Activated naive CD4-positive, alpha-beta T cell treated with anti-CD3 and anti-CD28 coated beads, Interleukin-2, amount 50 U/mL, for 24 hours (primary cell): Measurements from ENCODE around the gene FICD.
"Not testable (repeated sequence)": the region's sequence is repeated elsewhere in the genome, so short reads cannot be mapped to it uniquely, and the experiment has no call there.

Experiments used
- H3K27ac Mint-ChIP-seq: one replicate; pipeline ENCODE4 v1.8.0; 2021; ENCODE audit warnings: mild to moderate bottlenecking, mixed read lengths
- H3K27me3 Mint-ChIP-seq: one replicate; pipeline ENCODE4 v1.8.0; 2021; ENCODE audit warnings: mixed read lengths
- H3K36me3 Mint-ChIP-seq: one replicate; pipeline ENCODE4 v1.8.0; 2021; ENCODE audit warnings: mixed read lengths
- H3K4me1 Mint-ChIP-seq: one replicate; pipeline ENCODE4 v1.8.0; 2021; ENCODE audit warnings: mixed read lengths
- H3K4me3 Mint-ChIP-seq: one replicate; pipeline ENCODE4 v1.8.0; 2021; ENCODE audit warnings: mild to moderate bottlenecking, mixed read lengths
- H3K9me3 Mint-ChIP-seq: one replicate; pipeline ENCODE4 v1.8.0; 2021; ENCODE audit warnings: mixed read lengths

Gene FICD

DNA sequence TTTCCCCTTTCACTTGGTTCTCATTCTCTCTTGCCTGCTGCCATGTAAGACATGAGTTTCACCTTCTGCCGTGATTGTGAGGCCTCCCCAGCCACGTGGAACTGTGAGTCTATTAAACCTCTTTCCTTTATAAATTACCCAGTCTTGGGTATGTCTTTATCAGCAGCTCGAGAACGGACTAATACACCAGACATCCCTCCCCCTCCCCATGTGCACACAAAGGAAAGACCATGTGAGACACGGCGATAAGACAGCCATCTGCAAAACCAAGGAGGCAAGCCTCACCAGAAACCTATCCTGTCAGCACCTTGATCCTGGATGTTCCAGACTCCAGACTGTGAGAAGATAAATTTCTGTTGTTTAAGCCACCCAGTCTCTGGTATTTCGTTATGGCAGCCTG lies 29.7 kb upstream of the FICD start:
- H3K9me3 Mint-ChIP-seq, H3K4me1 Mint-ChIP-seq, H3K27ac Mint-ChIP-seq, H3K4me3 Mint-ChIP-seq, H3K36me3 Mint-ChIP-seq: not testable (repeated sequence)
- H3K27me3 Mint-ChIP-seq = peaks cover 32% of the 10 kb centered on the region

DNA sequence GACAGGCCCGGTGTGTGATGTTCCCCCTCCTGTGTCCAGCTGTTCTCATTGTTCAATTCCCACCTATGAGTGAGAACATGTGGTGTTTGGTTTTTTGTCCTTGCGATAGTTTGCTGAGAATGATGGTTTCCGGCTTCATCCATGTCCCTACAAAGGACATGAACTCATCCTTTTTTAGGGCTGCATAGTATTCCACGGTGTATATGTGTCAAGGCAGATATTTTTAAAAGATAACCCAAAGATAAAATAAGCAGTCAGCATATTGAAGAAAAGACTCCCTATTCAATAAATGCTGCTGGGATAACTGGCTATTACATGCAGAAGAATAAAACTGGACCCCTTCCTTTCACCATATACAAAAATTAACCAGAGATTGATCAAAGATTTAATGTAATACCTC lies 28.0 kb upstream of the FICD start:
- not testable (repeated sequence) for H3K36me3 Mint-ChIP-seq, H3K4me1 Mint-ChIP-seq, H3K4me3 Mint-ChIP-seq, H3K27ac Mint-ChIP-seq, H3K9me3 Mint-ChIP-seq
- H3K27me3 Mint-ChIP-seq = peaks cover 26% of the 10 kb centered on the region

DNA sequence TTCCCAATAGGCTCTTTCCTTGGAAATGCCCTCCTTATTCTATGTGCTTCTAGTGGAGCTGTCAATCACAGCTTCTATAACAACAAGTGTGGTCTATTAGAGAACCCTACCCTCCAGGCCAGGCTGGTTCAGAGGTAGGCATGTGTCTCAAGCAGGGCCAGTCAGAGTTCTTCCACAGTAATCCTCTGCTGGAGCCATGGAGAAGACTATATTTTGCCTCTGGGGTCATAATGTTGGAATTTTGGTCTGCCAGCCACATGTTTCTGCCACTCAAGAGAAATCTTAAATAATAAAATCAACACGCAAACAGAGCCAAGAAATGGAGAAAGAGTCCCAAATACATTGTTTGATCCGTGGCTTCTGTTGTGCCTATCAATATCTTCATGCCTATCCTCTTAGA lies 23.8 kb upstream of the FICD start:
- peaks cover 37% of the 10 kb centered on the region for H3K27me3 Mint-ChIP-seq
- H3K9me3 Mint-ChIP-seq = peaks cover 5% of the 10 kb centered on the region
- H3K27ac Mint-ChIP-seq = no peak overlapping the region
- no peaks in the 10 kb centered on the region for H3K4me1 Mint-ChIP-seq
- no peak overlapping the region for H3K4me3 Mint-ChIP-seq
- peaks cover 4% of the 10 kb centered on the region for H3K36me3 Mint-ChIP-seq

DNA sequence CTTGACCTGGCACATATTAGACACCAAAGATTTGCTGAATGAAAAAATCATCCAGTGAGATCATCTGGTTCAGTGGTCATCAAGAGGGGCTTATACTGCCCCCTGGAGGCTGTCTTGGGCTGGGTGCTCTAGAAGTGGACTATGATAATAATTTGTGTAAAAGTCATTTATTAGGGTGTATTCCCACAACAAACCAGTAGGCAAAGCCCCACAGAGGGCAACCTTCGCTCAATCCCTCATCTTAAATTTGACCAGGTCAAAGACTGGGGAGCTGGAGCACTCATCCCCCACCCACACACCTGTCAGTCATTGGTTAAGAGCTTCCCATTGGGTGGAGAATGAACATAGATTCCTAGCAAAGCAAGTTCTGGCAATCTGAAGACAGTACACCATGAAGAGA lies 20.0 kb upstream of the FICD start:
- no peaks in the 10 kb centered on the region for H3K36me3 Mint-ChIP-seq
- H3K27ac Mint-ChIP-seq = no peak overlapping the region
- H3K4me3 Mint-ChIP-seq = no peak overlapping the region
- no peaks in the 10 kb centered on the region for H3K4me1 Mint-ChIP-seq
- peaks cover 27% of the 10 kb centered on the region for H3K27me3 Mint-ChIP-seq
- no peaks in the 10 kb centered on the region for H3K9me3 Mint-ChIP-seq

DNA sequence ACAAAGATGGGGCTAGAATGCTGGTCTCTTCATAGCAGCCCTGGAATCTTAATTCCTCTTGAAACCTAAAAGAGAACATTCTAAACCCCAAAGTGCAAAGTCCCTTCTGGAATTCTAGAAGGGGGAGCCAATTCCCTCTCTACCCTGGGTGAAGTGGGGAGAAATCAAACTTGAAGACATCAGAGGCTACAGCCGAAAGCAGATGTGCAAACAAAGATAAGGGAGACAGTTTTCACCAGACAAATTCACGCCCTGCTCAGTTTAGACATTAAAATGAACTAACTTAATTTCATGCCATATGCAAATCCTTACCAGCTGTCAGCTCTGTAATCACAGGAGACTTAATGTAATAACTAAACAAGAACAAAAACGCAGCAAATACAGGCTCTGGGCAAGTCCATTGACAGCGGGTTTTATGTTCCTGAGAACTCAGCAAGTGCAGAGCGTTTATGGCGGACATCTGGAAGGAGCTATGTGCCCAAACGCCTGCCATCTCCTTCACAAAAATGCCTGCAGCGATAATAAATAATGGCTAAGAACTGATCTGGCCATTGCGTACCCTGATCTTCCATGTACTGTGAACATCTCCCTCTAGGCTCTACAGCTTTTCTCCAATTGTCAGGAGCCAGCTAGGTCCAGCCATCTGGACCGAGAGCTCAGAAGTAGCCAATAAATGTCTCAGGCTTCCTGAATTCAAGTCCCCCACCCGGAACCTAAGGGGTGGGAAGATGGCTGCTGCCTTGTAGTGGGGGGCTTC lies 19.1 kb upstream of the FICD start:
- Mint-ChIP-seq H3K9me3 (no peaks in the 10 kb centered on the region), H3K27me3 (peaks cover 27% of the 10 kb centered on the region), H3K4me1 (no peaks in the 10 kb centered on the region), H3K27ac (no peak overlapping the region), H3K4me3 (no peak overlapping the region), H3K36me3 (no peaks in the 10 kb centered on the region)

DNA sequence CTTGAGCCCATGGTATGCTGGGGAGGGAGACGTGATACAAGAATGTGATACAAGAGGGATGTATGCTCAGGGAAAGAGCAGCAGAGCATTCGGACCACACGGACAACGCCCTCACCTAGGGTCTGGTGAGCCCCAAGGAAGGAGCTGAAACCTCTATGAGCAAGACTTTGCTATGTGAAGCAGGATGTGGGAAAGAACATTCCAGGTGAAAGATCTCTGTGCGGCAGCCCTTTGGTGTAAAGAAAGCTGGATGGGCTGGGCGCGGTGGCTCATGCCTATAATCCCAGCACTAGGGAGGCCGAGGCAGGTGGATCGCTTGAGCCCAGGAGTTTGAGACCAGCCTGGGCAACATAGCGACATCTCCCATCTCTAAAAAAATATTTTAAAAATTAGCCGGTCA lies 16.9 kb upstream of the FICD start:
- Mint-ChIP-seq H3K27ac (no peak overlapping the region), H3K4me1 (no peaks in the 10 kb centered on the region), H3K27me3 (peaks cover 28% of the 10 kb centered on the region), H3K4me3 (no peak overlapping the region), H3K9me3 (peaks cover 12% of the 10 kb centered on the region), H3K36me3 (peaks cover 1% of the 10 kb centered on the region)

DNA sequence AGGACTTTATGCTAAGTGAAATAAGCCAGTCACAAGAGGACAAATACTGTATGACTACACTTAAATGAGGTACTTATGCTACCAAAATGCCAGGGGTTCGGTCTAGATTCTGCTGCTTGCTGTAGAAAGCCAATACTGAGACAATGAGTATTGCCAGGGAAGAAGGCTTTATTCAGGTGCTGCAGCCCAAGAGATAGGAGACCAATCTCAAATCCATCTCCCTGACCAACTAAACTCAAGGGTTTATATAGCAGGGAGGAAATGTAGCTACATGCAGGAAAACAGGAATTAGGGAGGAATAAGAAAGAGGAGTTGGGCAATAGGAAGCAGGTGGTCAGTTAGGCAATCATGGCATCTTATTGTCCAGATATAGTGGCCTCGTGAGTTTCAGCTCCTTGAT lies 12.2 kb upstream of the FICD start:
- Mint-ChIP-seq H3K36me3 (peaks cover 5% of the 10 kb centered on the region), H3K4me1 (no peaks in the 10 kb centered on the region)

DNA sequence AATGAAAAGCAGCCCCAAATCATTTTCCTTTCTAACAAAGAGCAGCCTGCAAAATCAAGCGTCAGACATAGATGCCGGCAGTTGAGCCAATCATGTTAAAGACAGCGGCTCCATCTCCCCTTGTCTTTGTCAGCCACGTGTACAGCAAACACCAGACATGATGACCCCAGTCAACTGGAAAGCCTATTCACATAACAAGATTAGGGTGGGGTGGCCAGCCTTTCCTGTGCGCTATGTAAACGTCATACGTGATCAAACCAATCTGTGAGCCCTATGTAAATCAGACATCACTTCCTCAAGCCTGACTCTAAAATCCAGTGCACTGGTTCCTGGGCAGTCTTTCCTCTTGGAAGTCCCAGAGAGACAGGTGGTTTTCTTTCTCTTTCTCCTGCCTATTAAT lies 9.9 kb upstream of the FICD start:
- Mint-ChIP-seq H3K9me3 (peaks cover 13% of the 10 kb centered on the region), H3K4me3 (no peak overlapping the region), H3K27ac (no peak overlapping the region)

More for the DNA sequence above, 12.2 kb upstream of the FICD start:
- Mint-ChIP-seq H3K4me3 (no peak overlapping the region), H3K27me3 (peaks cover 16% of the 10 kb centered on the region), H3K27ac (no peak overlapping the region), H3K9me3 (peaks cover 13% of the 10 kb centered on the region)

DNA sequence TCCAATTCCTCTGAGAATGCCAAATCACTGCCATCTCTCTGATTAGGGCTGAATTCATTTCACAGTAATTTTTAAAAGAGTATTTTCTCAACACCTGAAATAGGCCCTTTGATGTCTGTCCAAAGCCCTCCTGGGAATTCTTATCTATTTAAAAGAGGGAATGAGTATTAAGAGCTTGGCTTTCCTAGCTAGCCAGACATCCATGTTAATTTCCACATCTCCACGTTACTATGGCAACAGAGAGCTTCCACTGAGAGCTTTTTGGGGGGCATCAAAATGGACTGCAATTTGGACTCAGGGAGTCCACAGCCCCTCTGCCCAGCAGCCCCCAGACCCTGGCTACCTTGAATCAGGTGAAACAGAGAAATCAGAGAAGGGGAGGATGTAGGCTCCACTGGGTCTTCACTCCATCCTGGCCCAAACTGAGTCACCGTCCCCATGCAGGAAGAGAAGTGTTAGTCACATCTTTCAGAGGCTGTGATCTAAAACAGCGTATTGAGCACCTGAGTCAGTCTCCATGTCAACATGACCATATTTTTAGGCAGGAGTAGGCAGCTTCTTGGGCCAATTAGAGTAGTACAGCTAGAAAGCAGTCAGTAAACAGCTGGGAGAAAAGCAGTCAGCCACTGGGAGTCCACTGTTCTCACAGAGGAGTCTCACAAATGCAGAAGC lies 7.0 kb upstream of the FICD start:
- peaks cover 2% of the 10 kb centered on the region for H3K9me3 Mint-ChIP-seq
- peaks cover 4% of the 10 kb centered on the region for H3K36me3 Mint-ChIP-seq
- no peak overlapping the region for H3K4me3 Mint-ChIP-seq
- no peak overlapping the region for H3K27ac Mint-ChIP-seq
- H3K27me3 Mint-ChIP-seq = peaks cover 8% of the 10 kb centered on the region
- peaks cover 8% of the 10 kb centered on the region for H3K4me1 Mint-ChIP-seq

More for the DNA sequence above, 9.9 kb upstream of the FICD start:
- peaks cover 5% of the 10 kb centered on the region for H3K36me3 Mint-ChIP-seq
- peaks cover 11% of the 10 kb centered on the region for H3K27me3 Mint-ChIP-seq
- H3K4me1 Mint-ChIP-seq = no peaks in the 10 kb centered on the region

DNA sequence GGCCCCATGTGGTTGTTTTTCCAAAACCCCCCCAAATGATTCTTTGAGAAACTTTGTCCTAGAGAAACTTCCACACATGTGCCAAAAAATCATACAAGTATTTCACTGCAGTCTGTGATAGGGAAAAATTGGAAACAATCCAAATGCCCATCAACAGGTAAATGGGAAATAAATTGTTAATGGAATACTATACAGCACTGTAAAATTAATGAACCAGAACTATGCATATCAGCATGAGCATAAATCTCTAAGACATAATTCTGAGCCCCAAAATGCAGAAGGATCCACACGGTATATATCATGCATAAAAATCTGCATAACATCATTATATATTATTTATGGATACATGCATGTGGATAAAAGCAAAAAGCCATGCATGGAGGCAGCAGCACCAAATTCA lies 5.3 kb upstream of the FICD start:
- Mint-ChIP-seq H3K27me3 (peaks cover under 1% of the 10 kb centered on the region), H3K4me3 (no peak overlapping the region), H3K36me3 (no peaks in the 10 kb centered on the region), H3K4me1 (peaks cover 8% of the 10 kb centered on the region), H3K9me3 (no peaks in the 10 kb centered on the region), H3K27ac (no peak overlapping the region)

DNA sequence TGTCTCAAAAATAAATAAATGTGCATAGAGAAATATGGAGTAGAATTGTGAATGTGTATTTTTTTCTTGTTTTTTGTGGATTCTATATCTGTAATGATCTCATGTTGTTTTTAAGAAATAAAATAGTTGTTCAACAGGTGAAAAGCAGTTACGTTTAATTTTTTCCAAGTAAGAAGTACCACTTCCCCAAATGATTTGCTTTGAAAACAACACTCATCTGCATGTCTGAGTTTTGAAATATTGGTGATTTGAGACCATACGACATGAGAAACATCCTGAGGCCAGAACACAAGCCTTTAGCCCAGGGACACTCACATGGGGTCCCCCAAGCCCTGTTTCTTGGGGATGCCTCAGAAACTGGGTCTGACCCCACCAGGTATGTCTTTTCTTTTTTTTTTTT lies 4.2 kb upstream of the FICD start:
- H3K27ac Mint-ChIP-seq = no peak overlapping the region

DNA sequence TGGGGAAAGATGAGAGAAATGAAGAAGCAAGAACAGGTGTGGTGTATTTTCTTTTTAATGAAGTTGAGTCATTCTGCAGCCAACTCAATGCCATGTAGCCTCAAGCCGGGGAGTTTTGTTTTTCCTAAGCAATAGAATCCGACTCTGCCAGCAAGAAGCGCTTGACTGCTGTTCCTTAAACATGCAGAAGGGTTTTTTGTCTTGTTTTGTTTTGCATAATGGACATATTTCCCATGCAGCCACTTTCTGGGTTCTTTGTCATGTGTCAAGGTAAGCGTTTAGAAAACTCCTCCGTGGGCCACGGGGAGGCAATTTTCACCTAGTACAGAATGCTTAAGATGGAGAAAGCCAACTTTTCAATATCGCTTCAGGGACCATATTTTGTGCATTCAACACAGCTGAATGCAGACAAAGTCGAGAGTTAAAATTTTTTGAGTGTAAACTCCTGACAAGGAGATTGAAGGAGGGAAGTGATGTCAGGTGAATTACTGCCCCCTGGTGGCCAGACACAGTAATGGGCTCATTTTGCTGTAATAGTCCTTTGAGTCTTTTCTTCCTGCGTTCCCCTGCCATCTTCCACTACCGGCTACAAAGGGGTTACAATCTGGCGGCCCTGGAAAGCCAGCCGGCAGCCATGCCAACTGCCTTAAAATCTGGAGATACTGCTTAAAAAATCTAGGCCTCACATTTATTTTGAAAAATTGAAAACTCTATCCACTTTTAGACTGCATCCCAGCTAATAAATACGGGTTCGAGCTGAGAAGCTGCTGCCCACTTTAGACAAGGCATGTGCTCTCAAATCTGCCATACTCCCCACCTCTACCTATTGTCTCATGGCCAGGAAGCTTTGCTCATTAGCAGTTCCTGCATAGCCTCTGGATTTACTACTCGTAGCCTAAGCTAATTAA lies 3.2 kb upstream of the FICD start:
- no peaks in the 10 kb centered on the region for H3K27me3 Mint-ChIP-seq
- H3K36me3 Mint-ChIP-seq = no peaks in the 10 kb centered on the region
- H3K4me3 Mint-ChIP-seq = peak overlapping the region; percentile 26
- no peaks in the 10 kb centered on the region for H3K9me3 Mint-ChIP-seq
- H3K4me1 Mint-ChIP-seq = peaks cover 20% of the 10 kb centered on the region
- H3K27ac Mint-ChIP-seq = no peak overlapping the region

More for the DNA sequence above, 4.2 kb upstream of the FICD start:
- Mint-ChIP-seq H3K27me3 (no peaks in the 10 kb centered on the region), H3K4me1 (peaks cover 9% of the 10 kb centered on the region), H3K36me3 (no peaks in the 10 kb centered on the region), H3K4me3 (no peak overlapping the region), H3K9me3 (no peaks in the 10 kb centered on the region)

DNA sequence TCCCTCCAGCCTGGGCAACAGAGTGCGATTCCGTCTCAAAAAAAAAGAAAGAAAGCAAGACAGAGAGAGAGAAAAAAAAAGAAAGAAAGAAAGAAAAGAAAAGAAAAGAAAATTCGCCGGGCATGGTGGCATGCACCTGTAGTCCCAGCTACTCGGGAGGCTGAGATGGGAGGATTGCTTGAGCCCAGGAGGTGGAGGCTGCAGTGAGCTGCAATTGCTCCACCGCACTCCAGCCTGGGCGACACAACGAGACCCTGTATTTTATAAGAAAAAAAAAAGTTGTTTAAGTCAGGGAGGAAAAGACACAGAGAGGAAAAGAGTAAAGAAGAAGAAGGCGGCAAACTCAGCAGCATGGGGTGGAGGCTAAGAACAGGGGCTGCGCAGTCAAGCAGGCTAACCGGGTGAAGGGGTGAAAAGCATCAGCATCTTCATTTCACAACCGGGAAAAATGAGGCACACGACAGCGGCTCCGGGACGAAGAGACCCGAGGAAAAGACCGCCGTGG lies 557 bp upstream of the FICD start:
- Mint-ChIP-seq H3K4me3 (peak overlapping the region; percentile 90), H3K9me3 (no peaks in the 10 kb centered on the region), H3K27me3 (no peaks in the 10 kb centered on the region), H3K27ac (peak overlapping the region; percentile 95), H3K4me1 (peaks cover 21% of the 10 kb centered on the region), H3K36me3 (no peaks in the 10 kb centered on the region)

DNA sequence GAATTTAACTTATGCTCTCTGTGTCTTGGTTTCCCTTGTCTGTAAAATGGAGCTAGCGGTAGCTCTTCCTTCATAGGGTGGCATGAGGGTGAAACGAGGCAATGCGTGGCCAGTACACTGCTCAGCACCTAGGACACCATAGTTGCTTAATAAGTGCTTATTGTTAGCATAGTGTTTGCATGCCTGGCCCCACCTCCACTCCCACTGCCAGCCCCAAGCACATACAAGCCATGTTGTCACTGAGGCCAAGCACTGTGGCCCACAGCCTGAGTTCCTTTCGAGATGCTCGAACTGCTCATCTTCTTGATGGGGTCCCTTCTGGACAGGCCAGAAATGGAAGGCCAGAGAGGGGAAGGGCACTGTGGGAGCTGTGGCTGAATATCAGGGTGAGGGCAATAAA lies 839 bp downstream of the FICD start:
- Mint-ChIP-seq H3K27me3 (no peaks in the 10 kb centered on the region), H3K27ac (peak overlapping the region; percentile 89), H3K36me3 (peaks cover 6% of the 10 kb centered on the region), H3K9me3 (no peaks in the 10 kb centered on the region), H3K4me1 (peaks cover 21% of the 10 kb centered on the region), H3K4me3 (peak overlapping the region; percentile 90)

DNA sequence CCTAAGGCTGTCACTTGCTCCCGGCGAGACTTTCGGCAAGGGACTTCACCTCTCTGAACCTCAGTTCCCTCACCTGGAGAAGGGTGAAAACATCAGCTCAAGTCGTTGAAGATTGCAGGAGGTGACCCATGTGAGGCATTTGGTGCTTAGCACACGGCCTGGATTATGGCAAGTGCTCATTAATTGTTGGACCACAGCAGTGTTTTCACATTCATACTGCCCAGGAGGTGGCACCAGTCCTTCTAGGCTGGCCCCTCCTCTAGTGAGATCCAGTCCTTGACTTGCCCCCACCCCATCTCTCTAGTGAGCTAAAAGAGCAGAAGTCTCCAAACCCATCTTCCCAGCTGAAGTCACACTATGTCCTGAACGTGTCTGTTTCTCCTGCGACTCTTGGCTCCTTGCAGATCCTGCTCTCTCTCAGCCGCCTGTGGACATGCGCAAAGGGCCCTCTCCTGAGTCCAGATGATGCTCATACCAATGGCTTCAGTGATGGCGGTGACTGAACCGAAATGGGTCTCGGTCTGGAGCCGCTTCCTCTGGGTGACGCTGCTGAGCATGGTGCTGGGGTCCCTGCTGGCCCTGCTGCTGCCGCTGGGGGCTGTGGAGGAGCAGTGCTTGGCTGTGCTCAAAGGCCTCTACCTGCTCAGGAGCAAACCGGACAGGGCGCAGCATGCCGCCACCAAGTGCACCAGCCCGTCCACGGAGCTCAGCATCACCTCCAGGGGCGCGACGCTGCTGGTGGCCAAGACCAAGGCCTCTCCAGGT lies 1.6 kb downstream of the FICD start:
- Mint-ChIP-seq H3K4me1 (peaks cover 20% of the 10 kb centered on the region), H3K4me3 (peak overlapping the region; percentile 90), H3K27me3 (no peaks in the 10 kb centered on the region), H3K9me3 (no peaks in the 10 kb centered on the region), H3K27ac (peak overlapping the region; percentile 41), H3K36me3 (peaks cover 7% of the 10 kb centered on the region)
